ENCODE measurements around the gene TNPO3. TPM values are rescaled to one million over a fixed set of nuclear protein-coding genes. Genes with fewer than 3 reads are reported as not detected.

Gene TNPO3
- total and polyA plus RNA-seq, 2 of the 4 experiments (the other 2 are of a cell fraction): 24.2 to 77.2 TPM

DNA sequence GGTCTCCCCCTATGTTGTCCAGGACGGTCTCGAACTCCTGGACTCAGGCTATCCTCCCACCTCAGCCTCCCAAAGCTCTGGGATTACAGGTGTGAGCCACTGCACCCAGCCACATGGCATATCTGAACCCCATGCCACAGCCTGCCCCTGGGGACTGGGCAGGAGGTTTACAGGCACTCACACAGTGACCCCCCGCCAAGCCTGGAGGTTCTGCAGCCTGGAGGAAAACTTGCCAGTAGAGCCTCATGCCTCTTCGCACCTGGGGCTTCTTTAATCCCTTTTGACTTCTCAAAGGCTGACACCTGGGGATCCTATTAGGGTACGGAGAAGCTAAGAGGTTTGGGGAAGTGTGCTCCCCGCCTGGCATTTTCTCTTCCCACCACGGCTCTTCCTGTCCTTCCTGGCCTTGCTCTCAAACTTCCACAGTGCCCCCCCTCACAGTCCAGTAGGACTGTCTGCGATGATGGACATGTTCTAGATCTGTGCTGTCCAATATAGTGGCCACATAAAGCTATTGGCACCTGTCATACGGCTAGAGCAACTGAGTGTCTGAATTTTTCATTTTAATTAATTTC, 133.0 kb downstream of the TNPO3 start (continued):
- TF ChIP-seq SMC3 (IDR thresholded peaks at IDR 0.05; ENCODE audit: low read depth, low read length) (no peak), MAZ (IDR thresholded peaks at IDR 0.05; ENCODE audit: borderline replicate concordance, low read depth, low read length) (no peak)

DNA sequence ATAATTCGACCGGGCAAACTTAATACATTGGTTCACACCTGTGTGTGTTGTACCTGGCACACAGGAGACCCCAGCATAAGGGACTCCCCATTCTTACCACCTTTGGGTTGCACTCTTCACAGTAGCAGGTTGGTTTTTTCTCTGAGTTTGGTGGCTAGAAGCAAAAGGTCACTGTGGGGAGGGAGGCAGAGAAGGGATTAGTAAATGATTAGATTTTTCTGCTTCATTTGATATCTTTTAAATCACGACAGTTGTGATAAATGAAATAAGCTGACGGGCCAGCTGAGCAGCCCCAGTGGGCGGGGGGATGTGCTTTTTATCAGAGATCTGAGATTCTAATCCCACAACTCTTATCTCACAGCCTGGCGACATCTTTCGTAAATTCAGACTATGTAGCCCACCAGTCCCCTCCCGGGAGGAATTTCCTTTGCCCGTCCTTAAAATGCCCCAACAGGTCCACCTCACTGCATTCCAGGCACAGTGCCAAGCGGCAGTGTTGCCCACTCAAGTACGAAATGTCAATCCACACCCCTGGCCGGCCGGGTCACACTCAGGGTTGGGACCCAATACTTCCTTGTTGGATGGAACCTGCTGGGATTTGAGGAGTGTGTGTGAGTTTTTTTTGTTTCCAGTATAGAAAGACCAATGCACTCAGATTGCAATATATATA, 133.9 kb downstream of the TNPO3 start:
- no peak overlapping the region for H4K91ac ChIP-seq (ENCODE audit: insufficient read depth, low read depth, low read length)
- ChIA-PET POLR2A (ENCODE audit: unreplicated experiment) (no interaction called here), CTCF (no interaction called here)
- no peak overlapping the region for H3K27ac ChIP-seq (ENCODE audit: insufficient read depth, low read length)
- H2BK20ac ChIP-seq (ENCODE audit: low read depth, low read length): no peak overlapping the region
- TF ChIP-seq RCOR1 (IDR thresholded peaks at IDR 0.05; ENCODE audit: insufficient replicate concordance, low read length) (no peak), MXI1 (IDR thresholded peaks at IDR 0.05; ENCODE audit: borderline replicate concordance, low read depth, low read length) (no peak), RAD21 (IDR thresholded peaks at IDR 0.05; ENCODE audit: low read length) (no peak), FOS (IDR thresholded peaks at IDR 0.05; ENCODE audit: low read depth, low read length) (no peak)
- TF ChIP-seq, protein P1, sequence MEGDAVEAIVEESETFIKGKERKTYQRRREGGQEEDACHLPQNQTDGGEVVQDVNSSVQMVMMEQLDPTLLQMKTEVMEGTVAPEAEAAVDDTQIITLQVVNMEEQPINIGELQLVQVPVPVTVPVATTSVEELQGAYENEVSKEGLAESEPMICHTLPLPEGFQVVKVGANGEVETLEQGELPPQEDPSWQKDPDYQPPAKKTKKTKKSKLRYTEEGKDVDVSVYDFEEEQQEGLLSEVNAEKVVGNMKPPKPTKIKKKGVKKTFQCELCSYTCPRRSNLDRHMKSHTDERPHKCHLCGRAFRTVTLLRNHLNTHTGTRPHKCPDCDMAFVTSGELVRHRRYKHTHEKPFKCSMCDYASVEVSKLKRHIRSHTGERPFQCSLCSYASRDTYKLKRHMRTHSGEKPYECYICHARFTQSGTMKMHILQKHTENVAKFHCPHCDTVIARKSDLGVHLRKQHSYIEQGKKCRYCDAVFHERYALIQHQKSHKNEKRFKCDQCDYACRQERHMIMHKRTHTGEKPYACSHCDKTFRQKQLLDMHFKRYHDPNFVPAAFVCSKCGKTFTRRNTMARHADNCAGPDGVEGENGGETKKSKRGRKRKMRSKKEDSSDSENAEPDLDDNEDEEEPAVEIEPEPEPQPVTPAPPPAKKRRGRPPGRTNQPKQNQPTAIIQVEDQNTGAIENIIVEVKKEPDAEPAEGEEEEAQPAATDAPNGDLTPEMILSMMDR (conservative IDR thresholded peaks at IDR 0.05; ENCODE audit: low read depth, low read length): no peak
- 0% methylated on average over 1 of the region's 13 CpGs; no CpG with 5 or more reads in 1 of the 2 experiments for WGBS, 2 experiments (ENCODE audit: extremely low coverage in 2 of 2, insufficient read length in 1 of 2)
- no peak overlapping the region for H2BK5ac ChIP-seq (ENCODE audit: low read depth, low read length, poor library complexity, severe bottlenecking)
- no peak overlapping the region for H2AFZ ChIP-seq (replicated peaks; ENCODE audit: low read length, poor library complexity)
- no peak overlapping the region for H3K56ac ChIP-seq (ENCODE audit: extremely low read depth, insufficient read depth, low read length)
- H3K23ac ChIP-seq (ENCODE audit: low read depth, low read length): no peak overlapping the region
- no peak overlapping the region for H2AK9ac ChIP-seq (replicated peaks; ENCODE audit: low read depth, low read length, poor library complexity)
- peaks cover 5% of the 10 kb centered on the region for H3K9me3 ChIP-seq (ENCODE audit: control insufficient read depth, insufficient read depth, low read length)
- no TSS peak for BruUV-seq (replicated peaks)
- no peak overlapping the region for H2BK15ac ChIP-seq (ENCODE audit: low read depth, low read length)
- no peak overlapping the region for H4K5ac ChIP-seq (ENCODE audit: low read depth, low read length)
- H3K4me3 ChIP-seq (ENCODE audit: insufficient read depth, low read depth, low read length): no peak overlapping the region
- DNase-seq: no peak
- dilution Hi-C loops (cut with HindIII; ENCODE audit: low sequenced_read_pairs, unreplicated experiment): no loop called here
- in situ Hi-C loops (cut with MboI; ENCODE audit: low sequenced_read_pairs): no loop called here
- H3K18ac ChIP-seq (ENCODE audit: low read depth, low read length): no peak overlapping the region
- H2AK5ac ChIP-seq (ENCODE audit: low read depth, low read length): no peak overlapping the region
- no peaks in the 10 kb centered on the region for H3K79me1 ChIP-seq (ENCODE audit: low read depth in 1 of 2, low read length in 2 of 2)
- no peak for ATAC-seq (ENCODE audit: low read depth)
- no peak overlapping the region for H3K9ac ChIP-seq (ENCODE audit: low read depth, low read length)
- H3K27me3 ChIP-seq (ENCODE audit: control insufficient read depth, insufficient read depth, low read length): peaks cover 72% of the 10 kb centered on the region
- 0 out of 2 replicates have a peak, but pooled peaks cover 3% of the 10 kb centered on the region for H4K20me1 ChIP-seq (ENCODE audit: insufficient read depth, low read length)
- no peak overlapping the region for H3K4me2 ChIP-seq (ENCODE audit: low read depth, low read length)
- no peak overlapping the region for H3K14ac ChIP-seq (replicated peaks; ENCODE audit: low read depth, low read length)
- intact Hi-C loops (cut with micrococcal nuclease): no loop called here
- H3K4me1 ChIP-seq (ENCODE audit: control insufficient read depth, insufficient read depth, low read length): no peaks in the 10 kb centered on the region
- no peaks in the 10 kb centered on the region for H3K36me3 ChIP-seq (ENCODE audit: control insufficient read depth, insufficient read depth, low read length)
- H3K4ac ChIP-seq (ENCODE audit: low read depth, low read length): no peak overlapping the region
- H3K9me1 ChIP-seq (ENCODE audit: insufficient read depth, low read length): no peaks in the 10 kb centered on the region
- H4K8ac ChIP-seq (ENCODE audit: low read depth in 2 of 2, low read length in 2 of 2): no peak overlapping the region
- no peak overlapping the region for H2BK120ac ChIP-seq (ENCODE audit: low read depth, low read length)
